ENCODE measurements around the gene NR3C1. TPM values are rescaled to one million over a fixed set of nuclear protein-coding genes. Genes with fewer than 3 reads are reported as not detected.

NR3C1 gene
- polyA plus RNA-seq, 1 donor = 57.3 TPM

- DNase-seq (ENCODE audit: low read depth) = no peak
These were observed 169.2 kb downstream of the NR3C1 start for GRCh38 chr5:143234162-143234842.

GRCh38 chr5:143233031-143233430, 170.5 kb downstream of the NR3C1 start:
- DNase-seq (ENCODE audit: low read depth) = no peak

GRCh38 chr5:143231973-143232812, 171.3 kb downstream of the NR3C1 start:
- no peak for DNase-seq (ENCODE audit: low read depth)

- no peak for DNase-seq (ENCODE audit: low read depth)
These were observed 172.1 kb downstream of the NR3C1 start for GRCh38 chr5:143231416-143231815.

- no peak for DNase-seq (ENCODE audit: low read depth)
These were observed 172.8 kb downstream of the NR3C1 start for GRCh38 chr5:143230676-143230996.

- DNase-seq (ENCODE audit: low read depth) = no peak
These were observed 173.4 kb downstream of the NR3C1 start for GRCh38 chr5:143229896-143230675.

GRCh38 chr5:143229426-143229895, 174.0 kb downstream of the NR3C1 start:
- no peak for DNase-seq (ENCODE audit: low read depth)

GRCh38 chr5:143228597-143229293, 174.7 kb downstream of the NR3C1 start:
- no peak for DNase-seq (ENCODE audit: low read depth)
